Endometrium (tissue), 2 donors: ENCODE results near the gene ECPAS.
"Not testable (repeated sequence)": the region's sequence is repeated elsewhere in the genome, so short reads cannot be mapped to it uniquely, and the experiment has no call there.

ENCODE experiments used
- FAIRE-seq: peaks from 2 replicates; lab custom pipeline; 2012; peaks lifted over from hg19 to GRCh38; lab: Jason Lieb, UNC
- donor health status: control.
- donor health status: control.

ECPAS gene

DNA sequence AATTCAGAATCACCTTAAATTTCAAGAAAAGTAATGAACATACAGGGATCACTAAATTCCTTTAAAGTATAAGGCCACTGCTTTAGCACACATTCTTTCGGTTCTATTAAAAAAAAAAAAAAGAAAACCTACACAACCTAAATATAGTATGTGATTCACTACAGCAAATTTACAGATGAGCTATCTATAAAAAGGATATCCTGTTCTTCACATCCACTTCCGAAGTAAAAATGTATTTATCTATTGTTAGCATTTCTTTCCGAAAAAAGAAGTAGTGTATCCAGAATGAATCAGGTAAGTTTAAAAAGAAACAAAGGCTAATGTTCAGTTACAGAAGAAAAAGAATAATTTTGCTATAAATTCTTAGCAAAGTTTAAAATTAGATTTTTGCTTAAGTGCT, 70.2 kb downstream of the ECPAS start:
- FAIRE-seq, result no peak

DNA sequence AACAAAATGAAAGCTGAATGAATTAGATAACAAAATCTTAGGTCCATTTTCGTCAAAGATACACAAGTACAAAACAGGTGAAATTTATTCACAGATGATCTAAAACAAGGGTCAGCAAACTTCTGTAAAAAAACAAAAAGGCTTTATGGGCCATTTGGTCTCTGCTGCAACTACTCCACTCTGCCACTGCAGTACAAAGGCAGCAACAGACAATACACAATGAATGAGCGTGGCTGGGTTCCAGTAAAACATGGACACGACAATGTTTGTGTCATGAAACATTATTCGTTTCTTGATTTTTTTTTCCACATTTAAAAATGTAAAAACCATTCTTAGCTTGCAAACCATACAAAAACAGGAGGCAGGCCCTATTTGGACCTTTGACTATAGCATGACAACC, 71.9 kb downstream of the ECPAS start:
- no peak for FAIRE-seq

DNA sequence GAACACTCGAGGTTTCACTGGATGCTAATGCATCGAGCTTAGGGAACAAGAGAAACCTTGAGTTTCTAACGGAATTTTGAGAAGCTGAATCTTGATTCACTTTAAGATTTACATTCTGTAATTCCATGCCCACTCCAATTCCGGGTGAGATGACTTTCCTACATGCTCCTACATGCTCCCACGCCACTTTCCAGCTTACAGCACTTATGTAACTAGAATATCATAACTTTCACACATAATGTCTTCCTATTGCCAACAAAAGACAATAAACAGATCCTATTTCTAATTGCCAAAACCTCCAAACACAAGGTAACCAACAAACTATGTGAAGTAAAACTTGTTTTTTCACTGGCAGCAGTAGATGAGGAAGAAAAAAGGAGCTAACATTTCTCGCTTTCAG, 72.9 kb downstream of the ECPAS start:
- FAIRE-seq, result no peak

DNA sequence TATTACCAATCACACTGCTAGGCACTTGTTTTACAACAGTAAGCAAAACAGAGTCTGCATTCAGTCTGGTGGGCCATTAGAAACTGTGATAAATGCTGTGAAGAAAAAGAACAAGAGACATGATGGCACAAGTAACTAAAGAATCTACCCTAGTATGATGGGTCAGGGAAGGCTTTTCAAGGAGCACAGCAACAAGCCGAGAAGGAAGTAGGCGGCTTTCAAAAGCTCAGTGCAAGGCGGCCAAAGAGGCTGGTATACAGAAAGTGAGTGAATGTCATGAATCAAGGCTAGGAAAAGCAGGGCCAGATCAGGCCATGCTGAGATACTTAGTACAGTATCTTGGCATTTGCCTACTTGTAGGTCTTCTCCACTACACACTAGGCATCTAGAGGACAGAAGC, 76.4 kb downstream of the ECPAS start:
- no peak for FAIRE-seq

DNA sequence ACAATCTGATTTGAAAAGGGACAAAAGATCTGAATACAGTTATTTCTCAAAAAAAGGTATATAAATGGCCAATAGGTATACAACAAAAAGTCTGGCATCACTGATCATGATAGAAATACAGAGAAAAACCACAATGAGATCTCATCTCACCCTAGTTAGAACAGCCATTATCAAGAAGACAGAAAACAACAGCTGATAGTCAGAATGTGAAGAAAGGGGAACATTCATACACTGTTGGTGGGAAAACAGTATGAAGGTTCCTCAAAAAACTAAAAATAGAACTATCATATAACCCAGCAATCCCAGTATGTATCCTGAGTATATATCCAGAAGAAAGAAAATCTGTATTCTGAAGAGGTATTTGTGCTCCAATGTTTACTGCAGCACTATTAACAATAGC, 78.5 kb downstream of the ECPAS start:
- FAIRE-seq, result no peak

DNA sequence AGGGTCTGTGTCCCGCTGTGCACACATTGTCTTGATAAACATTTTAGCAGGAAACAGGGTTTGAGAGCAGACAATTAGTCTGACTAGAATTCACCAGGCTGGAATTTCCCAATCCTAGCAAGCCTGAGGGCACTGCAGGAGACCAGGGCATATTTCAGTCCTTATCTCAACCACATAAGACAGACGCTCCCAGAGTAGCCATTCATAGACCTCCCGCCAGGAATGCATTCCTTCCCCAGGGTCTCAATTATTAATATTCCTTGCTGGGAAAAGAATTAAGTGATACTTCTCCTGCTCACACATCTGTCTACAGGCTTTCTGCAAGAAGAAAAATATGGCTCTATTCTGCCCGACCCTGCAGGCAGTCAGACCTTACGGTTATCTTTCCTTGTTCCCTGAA, 82.7 kb downstream of the ECPAS start:
- FAIRE-seq, result not testable (repeated sequence)

DNA sequence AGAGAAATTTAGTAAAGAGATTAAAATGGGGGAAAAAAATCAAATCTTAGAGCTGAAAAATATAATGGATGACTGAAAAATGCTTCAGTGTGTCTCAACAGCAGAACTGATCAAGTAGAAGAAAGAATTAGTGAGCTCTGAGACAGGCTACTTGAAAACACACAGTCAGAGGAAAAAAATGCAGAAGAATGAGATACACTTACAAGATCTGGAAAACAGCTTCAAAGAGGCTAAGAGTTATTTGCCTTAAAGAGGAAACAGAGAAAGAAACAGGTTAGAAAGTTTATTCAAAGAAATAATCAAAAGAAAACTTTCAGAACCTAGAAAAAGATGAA, 83.7 kb downstream of the ECPAS start:
- no peak for FAIRE-seq

DNA sequence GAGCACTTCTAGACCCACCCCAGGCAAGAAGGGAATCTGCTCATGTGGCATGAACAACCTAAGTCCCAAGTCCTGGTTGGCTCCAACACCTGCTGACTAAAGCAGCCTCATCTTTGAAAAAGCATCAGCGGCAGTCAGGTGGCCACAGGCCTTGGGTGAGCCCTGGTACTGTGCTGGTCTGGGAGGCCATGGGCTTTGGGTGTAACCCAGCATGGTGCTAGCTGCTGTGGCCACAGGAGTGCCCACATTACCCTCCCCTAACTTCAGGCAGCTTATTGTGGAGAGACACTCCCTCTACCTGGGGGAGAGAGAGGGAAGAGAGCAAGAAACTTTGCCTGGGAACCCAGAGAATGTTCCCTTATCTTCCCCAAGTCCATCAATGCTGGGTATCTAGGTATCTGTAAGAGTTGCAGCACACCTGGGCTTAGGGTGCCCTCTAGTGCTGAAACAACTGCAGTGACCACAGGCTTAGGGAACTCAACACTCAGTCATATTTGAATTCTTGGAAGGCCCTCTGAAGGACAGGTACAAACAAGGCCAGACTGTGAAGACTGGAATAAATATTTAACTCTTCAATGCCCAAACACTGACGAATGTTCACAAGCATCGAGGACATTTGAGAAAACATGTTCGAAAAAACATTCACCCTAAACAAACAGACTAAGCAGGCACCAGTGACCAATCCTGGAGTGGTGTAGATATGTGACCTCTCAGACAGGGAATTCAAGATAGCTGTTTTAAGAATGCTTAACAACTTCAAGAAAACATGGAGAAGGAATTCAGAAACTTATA, 84.2 kb downstream of the ECPAS start:
- FAIRE-seq, result no peak

DNA sequence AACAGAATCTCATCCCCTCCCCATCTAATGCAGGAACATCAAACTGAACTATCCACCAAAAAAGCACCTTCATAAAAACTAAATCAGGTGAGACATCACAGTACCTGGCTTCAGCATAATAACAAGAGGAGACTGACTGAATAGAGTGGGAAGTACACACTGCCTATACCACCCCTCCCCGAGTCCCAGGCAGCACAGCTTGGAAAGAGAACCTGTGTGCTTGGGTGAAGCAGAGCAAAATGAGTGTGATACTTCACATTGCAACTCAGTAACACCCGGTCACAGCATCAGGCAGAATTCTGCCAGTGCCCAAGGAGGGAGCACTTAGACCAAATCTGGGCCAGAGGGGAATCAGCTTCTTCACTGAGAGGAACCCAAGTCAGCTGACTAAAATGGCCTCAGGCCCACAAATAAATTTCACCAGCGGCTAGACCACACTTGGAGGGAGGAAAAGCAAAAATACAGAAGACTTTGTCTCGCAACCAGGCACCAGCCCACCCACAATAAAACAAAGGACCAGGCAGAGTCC, 84.9 kb downstream of the ECPAS start:
- no peak for FAIRE-seq

DNA sequence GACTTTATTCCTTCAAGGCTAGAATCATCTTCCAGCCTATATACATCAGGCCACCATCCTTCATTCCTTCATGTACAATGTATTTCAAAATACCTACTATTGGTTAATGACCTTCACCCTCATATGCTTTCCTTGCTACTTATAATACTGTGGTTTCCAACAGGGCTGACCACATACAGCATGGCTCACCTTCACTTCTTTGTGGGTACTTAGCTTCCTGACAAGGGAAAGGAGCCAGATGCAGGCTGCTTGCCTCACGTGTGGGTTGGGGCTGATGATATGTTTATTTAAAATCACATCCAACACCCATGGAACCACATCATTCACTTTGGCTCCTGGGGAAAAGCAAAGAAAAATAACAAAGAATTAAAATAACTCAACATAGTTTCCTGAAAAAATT, 90.2 kb downstream of the ECPAS start:
- no peak for FAIRE-seq

DNA sequence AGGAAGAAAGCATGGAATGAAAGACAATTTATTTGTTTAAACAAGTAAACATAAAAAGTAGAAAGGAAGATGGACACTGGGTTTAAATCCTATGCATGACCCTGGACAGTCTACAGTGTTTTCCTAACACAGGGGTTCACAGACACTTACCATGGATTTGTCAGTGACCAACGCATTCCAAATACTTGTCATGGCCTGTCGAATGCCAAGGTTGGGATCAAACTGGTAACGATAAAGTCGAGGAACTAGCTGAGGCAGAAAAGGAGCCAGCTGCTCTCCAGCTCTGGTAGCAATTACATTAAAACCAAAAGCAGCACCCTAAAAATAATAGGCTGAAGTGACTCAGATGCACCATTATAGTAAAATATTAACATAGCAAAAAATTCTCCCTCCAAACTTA, 94.8 kb downstream of the ECPAS start:
- FAIRE-seq, result no peak

DNA sequence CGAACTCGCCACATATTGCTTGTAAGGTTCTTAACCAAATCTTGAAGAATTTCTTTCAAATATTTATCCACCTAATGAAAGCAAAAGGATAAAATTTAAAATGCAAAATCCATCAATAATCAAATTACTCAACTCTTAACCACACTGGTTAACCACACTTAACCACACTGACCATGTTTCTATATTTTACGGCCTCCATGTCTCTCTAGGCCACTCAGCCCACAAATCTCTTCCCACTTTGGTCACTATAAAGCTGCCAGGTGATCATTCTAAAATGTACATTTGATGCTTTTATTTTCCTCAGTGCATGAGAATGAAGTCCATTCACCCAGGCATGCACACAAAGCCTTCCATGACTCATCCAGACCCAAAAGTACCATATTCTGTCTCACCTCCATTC, 97.8 kb downstream of the ECPAS start:
- no peak for FAIRE-seq

DNA sequence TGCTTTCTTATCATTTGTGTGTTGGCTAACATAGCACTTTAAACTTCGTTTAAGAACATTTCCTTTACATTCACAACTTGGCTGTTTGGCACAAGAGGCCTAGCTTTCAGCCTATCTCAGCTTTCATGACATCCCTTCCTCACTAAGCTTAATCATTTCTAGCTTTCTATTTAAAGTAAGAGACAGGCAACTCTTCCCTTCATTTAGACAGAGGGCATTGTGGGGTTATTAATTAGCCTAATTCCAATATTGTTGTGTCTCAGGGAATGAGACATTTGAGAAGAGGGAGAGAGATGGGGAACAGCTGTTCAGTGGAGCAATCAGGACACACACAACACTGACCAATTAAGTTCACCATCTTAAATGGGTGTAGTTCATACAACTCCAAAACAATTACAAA, 103.2 kb downstream of the ECPAS start:
- FAIRE-seq, result no peak

DNA sequence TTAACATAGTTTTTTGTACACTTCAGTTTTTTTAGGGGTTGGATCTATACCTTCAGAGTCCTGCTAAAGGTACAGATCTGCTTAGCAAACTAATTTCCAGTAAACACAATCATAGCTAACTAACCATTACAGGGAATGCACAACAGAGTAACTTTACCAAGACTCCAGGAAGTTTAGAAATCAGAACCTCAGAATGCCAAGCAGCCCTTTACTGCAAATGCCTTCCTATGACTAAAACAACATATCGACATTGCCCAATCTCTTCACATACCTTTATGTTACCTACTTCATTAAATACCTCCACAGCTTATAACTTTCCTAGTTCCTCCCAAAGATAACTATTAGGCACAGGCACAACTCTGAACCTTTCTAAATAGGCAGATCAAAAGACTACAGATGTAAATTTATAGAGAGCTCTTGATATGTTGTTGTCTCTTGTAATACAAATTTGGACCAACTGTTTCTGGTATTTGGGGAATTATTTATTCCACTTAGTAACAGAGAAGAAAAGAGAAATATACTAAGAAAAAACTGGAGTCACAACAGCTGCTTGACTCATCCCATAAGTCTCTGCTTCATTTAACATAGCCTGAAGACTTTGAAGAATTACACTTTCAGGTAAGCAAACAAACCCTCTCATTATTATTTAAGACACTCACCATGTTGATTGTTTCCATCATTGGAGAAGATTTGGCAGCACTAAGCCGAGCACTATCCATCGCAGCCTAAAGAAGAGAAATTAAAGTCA, 108.2 kb downstream of the ECPAS start:
- FAIRE-seq, result no peak

DNA sequence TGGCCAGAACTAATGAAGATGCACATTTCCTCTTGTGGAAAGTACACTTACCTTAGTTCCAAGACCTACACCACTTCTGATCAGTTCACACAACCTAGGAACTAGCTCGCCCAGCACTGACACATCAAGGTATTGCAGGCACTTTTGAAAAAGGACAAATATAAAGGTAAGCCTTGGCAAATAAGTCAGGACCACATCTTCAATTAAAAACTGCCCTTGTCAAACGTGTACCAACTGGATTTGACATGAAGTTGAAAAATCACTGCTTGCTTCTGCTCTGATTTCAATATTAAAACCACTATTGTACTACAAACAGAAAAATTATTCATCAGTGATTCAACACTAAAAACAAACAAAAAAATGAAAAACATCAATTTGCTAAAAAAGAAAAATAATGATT, 109.1 kb downstream of the ECPAS start:
- no peak for FAIRE-seq

DNA sequence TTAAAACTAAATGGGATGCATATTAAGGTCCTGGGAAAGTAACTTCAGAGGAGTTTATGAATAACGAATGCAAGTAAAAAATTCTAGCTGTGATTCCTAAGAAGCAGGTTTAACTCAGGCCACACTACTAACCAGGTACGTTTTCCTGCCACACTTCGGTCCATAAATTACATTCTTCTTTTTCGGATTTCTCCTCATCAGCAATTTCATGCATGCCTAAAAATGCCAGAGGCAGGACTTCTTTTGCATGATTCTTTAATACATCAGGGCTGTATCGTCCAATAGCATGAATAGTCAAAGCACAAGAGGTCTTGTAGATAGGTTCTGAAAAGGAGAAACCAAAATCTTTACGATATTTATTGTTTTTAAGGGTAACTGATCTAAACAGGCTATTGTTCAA, 111.9 kb downstream of the ECPAS start:
- FAIRE-seq, result no peak

DNA sequence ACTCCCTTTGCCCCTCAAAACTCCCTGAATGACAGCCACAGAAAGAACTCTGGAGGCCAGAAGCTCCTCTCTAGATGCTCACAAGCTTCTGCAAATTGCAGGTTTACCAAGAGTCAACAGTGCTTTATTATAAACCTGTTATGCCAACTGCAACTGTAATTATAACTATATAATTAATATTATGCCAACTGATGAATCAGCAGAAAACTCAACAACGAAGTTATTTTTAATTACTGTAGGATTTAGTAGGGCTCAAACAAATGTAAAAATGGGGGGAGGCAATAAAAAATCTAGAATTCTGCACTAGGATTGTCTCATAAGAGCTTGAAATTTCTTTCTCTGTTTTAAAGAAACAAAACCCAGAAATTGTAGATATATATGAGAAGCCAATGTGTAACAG, 117.2 kb downstream of the ECPAS start:
- no peak for FAIRE-seq

DNA sequence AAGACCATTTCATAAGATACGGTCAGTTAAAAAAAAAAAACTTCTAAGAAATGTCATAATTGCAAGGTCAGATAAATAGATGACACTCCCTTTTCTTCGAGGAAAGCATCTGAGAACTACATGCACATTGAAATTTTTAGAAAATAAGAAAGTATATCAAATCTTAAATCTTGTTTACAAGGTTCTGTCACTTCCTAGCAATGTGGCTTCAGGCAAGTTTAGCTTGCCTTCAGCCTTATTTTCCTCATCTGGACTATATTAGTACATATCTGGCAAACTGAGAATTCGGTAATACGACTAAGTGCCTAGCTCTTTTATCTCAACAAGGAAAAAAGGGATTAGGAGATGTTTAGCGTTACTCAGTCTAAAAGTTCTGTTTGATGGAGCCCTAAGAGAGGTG, 121.7 kb downstream of the ECPAS start:
- FAIRE-seq, result peak; percentile 98

DNA sequence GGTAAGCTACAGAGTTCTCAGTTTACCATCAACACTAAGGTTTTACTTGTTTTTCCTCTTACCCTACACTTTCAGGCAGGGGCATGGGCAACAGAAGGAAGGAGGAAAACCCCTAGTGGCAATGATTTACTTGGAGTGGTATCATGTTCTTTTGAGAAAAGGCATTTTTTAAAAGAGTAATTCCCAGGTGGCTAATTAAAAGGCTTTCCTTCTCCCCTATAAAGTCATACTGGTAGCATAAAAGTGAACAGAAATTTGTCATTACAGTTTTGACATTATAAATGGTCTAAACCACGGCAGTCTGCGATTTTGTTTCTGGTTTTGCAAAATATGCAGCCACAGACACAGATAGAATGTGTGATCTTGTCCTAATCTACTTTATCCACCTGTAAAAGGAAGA, 123.3 kb downstream of the ECPAS start:
- FAIRE-seq, result no peak

DNA sequence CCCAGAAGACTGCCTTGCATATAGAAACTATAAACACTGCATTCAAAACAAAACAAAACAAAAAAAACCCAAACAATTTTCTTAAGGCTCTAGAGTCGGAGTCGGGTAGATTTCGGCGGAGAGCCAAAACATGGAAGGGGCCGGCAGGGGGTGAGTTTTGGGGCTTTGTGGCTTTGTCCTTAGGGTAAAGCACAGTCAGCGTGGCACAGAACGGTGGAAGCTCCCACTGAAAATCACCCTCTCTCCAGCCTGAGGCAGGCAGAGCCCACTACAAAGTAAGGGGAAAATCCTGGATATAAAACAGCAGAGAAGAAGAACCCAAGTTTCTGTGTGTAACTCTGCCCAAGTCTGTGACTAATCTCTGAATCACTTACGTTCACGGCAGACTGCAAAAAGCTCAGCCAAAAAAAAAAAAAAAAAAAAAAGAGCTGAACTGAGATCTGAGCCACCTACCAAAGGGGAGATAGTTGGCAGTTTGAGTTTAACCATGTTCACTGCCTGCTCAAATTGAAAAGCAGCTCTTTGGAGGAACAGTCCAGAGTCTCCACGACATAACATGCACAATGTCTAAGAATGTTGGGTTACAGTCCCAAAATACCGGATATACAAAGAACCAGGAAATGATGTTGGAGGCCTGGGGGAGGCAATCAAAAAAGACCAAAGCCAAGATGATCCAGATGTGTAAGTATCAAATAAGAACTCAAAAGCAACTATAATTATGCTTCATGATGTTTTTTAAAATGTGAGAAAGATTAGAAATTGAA, 127.5 kb downstream of the ECPAS start:
- FAIRE-seq, result peak; percentile 74

DNA sequence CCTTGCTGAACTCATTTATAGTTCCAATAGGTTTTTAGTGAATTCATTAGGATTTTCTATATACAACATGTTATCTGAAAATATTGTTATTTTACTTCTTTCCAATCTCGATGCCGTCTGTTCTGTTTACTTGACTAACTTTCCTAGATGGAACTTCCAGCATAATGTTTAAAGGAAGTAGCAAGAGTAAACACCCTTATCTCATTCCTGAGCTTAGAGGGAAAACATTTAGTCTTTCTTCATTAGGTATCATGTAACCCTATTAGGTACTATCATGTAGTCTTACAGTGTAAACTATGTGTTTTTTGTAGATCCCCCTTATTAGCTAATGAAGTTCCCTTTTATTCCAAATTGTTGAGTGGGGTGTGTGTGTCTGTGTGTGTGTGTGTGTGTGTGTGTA, 131.6 kb downstream of the ECPAS start:
- FAIRE-seq, result no peak

DNA sequence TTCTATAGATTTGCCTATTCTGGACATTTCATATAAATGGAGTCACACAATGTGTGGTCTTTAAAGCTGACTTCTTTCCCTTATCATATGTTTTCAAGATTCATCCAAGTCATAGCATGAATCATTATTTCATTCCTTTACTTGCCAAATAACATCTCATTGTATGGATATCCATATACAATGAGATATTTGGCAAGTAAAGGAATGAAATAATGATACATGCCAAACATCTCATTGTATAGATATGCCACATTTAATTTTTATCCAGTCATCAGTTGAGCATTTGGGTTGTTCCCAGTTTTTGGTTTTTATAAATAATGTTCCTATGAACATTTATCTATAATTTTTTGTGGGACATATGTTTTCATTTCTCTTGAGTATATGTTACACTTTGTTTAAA, 133.6 kb downstream of the ECPAS start:
- no peak for FAIRE-seq

DNA sequence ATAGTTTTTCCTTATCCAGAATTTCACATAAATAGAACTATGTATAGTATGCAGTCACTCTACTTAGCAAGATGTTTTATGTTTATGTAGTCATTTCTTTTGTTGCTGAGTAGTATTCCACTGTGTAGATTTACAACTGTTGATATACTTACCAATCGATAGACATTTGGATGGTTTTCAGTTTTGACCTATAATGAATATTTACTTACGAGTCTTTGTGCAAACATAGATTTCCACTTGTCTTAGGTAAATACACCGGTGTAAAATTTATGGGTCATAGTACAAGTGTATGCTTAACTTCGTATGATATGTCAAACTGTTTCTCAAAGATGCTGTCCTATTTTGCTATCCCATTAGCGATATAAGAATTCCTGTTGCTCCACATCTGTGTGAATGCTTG, 134.4 kb downstream of the ECPAS start:
- no peak for FAIRE-seq
